ENCODE results near the gene UHRF1.
"Not testable (repeated sequence)": the region's sequence is repeated elsewhere in the genome, so short reads cannot be mapped to it uniquely, and the experiment has no call there.

UHRF1 gene

DNA sequence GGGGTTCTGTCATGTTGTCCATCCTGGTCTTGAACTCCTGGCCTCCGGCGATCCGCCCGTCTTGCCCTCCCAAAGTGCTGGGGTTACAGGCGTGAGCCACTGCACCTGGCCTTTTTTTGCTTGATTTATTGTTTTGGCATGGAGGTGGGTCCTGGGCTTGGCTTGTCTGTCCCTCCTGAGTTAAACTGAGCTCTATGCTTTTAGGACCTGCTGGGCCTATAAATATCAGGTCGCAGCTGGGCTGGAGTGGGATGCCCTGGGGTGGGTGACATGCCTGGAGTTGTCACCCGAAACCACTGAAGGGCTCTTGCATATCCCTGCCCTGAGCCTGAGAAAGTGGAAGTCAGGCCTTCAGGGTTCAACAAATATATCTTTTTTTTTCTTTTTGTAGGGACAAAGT is 12.2 kb upstream of the UHRF1 start:
- no peak for DNase-seq (ENCODE audit: low read depth in 3 of 3, low spot score in 1 of 3)

DNA sequence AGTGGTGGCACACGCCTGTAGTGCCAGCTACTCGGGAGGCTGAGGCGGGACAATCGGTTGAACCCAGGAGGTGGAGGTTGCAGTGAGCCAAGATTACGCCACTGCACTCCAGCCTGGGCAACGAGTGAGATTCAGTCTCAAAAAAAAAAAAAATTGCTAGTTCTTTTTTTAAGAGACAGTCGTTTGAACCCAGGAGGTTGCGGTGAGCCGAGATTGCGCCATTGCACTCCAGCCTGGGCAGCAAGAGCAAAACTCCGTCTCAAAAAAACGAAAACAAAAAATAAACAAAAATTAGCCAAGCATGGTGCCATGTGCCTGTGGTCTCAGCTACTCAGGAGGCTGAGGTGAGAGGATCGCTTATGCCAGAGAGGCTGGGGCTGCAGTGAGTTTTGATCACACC is 8.4 kb upstream of the UHRF1 start:
- DNase-seq (ENCODE audit: low read depth in 3 of 3, low spot score in 1 of 3) = not testable (repeated sequence)

DNA sequence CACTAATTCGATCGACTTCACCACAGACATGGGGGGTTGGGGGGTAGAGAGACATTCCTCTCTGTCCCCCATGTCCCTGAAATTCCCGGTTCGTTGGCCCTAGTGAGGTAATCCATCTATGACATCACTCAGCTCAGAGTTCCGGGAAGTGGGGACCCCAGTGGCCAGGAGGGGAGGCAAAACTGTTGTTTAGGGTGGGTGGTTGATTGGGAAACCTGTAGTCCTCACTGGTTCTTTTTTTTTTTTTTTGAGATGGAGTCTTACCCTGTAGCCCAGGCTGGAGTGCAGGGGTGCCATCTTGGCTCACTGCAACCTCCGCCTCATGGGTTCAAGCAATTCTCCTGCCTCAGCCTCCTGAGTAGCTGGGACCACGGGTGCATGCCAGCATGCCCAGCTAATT is 6.5 kb upstream of the UHRF1 start, which contains the start of gene ARRDC5:
ARRDC5 (minus strand) TSS at position 101 of the 400 bp plus-strand sequence; CDS start at position 30, 71 bp downstream.
- no peak for DNase-seq (ENCODE audit: low read depth in 3 of 3, low spot score in 1 of 3)

DNA sequence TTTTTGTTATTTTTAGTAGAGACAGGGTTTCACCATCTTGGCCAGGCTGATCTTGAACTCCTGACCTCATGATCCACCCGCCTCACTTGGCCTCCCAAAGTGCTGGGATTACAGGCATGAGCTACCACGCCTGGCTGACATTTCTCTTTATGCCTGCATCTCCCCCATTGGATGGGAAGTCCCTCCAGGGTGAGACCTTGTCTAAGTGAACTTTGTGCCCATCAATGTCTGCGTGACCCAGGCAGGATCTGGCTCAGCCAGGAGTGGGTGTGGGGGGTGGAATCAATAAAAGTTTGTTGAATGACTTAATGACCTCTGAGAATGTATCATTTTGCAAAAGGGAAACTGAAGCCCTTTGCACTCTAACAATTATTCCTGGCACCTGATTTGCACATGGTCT is 4.8 kb upstream of the UHRF1 start:
- no peak for DNase-seq (ENCODE audit: low read depth in 3 of 3, low spot score in 1 of 3)

DNA sequence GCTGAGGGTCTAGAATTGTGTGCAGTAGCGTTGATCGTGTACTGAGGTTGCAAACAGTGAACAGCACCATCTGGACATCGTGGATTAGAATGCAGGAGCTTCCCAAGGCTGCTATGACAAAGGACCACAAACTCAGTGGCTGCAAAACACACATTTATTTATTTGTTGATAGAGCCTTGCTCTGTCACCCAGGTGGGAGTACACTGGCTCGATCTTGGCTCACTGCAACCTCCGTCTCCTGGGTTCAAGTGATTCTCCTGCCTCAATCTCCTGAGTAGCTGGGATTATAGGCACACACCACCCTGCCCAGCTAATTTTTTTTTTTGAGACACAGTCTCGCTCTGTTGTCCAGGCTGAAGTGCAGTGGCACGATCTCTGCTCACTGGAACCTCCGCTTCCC is 2.3 kb upstream of the UHRF1 start:
- DNase-seq (ENCODE audit: low read depth in 3 of 3, low spot score in 1 of 3) = no peak

DNA sequence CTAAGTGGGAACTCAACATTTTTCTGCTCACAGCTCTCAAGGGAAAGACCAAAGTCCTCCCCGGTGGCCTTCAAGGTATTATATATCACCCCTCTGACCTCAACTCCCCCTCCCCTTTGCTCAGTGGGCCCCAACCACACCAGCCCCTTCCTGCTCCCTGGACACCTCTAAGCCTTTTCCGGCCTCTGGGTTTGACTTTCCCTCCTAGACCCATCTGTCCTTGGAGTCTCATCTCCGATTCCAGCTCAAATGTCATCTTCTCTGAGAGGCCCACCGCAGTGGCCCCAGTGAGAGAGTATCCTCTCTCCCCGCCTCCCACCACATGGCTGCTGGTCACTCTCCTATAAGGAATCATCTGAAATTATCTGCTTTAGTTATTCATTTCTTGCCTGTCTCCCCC is 941 bp upstream of the UHRF1 start:
- DNase-seq (ENCODE audit: low read depth in 3 of 3, low spot score in 1 of 3) = no peak

DNA sequence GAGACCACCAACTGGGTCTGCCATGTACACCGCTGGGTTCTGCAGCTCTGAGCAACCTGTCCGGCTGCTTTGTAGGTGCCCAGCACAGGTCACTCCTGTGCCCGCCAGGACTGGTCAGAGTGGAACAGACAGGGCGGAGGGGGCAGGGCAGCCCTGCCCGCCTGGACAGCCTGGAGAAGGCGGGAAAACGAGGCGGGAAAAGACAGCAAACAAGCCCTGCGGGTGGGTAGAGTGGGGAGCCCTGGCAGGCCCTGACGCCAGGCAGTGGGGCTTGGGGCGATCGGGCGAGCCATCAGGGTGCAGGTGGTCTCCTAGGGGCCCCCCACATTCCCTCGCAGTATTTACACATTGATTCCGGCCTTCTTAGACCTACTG is 533 bp upstream of the UHRF1 start:
- no peak for DNase-seq (ENCODE audit: low read depth in 3 of 3, low spot score in 1 of 3)

DNA sequence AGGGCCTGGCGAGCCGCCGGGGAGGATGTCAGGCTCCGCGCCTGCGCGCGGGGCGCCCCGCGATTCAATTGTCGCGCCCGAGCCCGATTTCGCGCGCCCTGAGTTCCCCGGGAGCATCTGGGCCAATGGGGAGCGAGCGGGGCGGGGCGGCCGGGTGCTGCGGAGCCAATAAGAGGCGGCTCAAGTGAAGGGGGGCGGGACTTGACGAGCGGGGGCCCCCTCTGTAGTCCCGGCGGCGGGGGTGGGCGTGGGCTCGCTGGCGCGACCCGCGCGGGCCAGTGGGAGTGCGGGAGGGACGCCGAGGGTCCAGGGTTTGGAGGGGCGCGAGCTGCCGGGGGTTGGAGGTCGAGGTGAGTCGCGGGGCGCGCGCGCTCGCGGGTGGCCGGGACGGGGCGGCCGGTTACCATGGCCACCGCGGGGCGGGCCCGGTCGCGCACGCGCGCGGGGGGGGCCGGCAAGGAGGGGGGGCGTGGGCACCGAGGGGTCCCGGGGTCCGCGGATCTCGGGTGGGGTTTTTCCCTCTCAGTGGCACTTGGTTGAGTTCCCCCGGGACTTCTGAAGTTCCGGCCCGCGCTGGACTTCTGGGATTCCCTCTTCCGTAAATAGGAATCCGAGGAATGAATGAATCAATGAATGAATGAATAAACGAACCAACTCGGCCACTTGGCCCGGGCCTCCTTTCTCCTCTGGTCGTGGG is 744 bp downstream of the UHRF1 start:
- peak; percentile 82 to 89 (median 82) for DNase-seq (ENCODE audit: low read depth in 3 of 3, low spot score in 1 of 3)

DNA sequence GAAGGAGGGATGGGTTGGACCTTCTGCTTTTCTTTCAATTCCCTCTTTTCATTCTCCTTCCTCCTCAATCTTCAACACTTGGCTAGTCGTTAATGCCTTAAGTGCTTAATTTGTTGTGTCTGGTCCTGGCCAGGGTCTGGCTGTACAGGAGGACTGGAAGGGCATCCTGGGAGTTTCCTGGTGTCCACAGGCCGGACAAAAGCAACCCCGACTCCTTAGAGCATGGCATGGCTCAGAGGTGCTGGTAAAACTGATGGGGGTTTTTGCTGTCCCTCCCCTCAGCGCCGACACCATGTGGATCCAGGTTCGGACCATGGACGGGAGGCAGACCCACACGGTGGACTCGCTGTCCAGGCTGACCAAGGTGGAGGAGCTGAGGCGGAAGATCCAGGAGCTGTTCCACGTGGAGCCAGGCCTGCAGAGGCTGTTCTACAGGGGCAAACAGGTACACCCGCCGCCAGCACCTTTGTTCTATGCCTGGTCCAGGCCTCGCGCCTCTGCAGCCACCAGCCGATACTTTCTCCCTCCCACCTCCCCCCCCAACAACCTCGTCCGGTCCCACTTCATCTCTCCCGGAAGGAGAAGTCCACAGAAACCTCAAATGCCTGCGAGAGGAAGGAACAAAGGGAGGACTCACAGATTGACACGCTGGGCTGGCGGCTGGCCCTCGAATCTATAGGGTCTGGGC is 1.4 kb downstream of the UHRF1 start:
- DNase-seq (ENCODE audit: low read depth in 3 of 3, low spot score in 1 of 3) = no peak

DNA sequence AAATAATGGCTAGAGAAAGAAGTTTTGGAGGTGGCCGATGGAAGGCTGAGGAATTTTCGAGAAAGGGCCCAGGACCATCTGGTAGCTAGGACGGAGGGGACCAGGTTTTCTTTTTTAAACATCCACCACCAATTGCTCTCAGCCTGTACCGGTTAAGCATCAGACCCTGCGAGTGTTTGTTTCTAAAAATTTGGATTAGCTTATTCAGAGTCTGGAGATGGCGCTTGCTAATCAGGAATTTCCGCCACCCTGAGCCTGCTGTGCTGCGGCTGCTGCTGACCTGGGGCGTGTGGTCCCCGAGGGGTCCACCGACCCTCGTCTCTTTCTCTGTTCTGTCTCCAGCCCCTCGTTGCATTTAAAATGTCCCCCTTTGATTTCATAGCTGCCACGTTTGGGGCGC is 2.0 kb downstream of the UHRF1 start:
- DNase-seq (ENCODE audit: low read depth in 3 of 3, low spot score in 1 of 3) = no peak

DNA sequence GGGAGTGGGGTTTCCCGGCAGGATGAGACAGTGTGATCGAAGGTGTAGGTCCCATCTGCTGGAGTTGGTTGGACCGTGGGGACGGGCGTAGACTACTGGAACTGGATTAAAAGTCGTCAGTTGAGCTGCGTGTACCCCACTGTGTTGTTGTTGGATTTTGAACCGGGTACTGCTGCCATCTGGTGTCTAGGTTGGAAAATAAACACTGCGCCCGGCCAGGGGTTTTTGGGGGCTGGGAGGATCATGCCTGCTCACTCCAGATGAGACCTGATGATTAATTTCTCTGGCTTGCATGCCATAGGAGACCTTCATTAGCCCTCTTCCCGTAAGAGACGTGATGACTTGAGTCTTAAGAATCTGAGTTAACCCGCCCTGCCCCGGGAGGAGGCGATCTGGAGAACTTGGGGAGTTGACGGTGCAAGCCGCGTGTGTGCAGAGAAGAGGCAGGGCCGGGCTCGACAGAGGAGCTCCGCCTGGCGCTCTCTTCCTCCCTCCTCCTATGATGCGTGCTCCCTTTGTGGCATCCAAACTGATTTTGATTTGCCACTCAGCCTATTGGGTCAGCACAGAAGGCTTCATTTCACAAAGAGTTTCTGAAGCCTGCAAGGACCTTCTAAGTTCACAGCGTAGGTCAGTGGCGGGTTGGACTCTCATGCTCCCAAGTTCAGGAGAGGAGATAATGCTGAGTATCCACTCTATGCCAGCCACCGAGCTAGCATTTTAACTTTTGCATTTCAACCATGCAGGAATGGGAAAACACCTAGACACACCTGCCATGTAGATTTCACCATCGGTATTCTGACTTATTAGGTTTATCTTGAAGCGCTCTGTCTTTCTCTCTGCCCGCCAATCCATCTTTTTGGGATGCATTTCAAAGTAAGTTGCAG is 2.7 kb downstream of the UHRF1 start:
- peak; percentile 17 to 53 (median 34) for DNase-seq (ENCODE audit: low read depth in 3 of 3, low spot score in 1 of 3)

DNA sequence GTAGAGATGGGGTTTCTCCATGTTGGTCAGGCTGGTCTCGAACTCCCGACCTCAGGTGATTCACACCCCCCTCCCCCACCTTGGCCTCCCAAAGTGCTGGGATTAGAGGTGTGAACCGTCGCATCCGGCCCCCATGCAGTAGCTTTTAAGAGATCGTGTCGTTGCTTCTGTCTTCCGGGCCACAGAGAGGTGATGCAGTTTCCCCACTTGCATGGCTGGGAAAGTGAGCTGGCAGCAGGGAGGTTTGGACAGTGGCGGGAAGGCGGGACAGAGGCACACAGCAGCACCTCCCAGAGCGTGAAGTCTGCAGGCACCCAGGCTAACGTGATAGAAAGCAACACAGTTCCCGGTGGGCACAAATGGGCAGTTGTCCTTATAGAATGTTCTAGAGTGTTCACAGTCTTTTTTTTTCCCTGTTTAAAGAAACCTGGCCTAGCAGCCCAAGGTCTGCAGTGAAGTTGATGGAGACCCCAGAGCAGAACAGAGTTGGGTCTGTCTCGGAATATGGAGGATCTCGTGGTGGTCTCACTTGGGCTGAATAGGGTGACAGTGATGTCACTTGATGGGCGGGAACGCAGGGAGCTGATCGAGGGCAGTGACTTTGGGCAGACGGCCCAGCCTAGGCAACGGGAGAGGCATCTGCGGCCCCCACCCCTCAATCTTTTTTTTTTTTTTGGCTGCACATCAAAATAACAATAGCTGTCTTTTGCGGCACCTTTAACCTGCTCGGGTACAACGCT is 4.9 kb downstream of the UHRF1 start:
- DNase-seq (ENCODE audit: low read depth in 3 of 3, low spot score in 1 of 3) = no peak

DNA sequence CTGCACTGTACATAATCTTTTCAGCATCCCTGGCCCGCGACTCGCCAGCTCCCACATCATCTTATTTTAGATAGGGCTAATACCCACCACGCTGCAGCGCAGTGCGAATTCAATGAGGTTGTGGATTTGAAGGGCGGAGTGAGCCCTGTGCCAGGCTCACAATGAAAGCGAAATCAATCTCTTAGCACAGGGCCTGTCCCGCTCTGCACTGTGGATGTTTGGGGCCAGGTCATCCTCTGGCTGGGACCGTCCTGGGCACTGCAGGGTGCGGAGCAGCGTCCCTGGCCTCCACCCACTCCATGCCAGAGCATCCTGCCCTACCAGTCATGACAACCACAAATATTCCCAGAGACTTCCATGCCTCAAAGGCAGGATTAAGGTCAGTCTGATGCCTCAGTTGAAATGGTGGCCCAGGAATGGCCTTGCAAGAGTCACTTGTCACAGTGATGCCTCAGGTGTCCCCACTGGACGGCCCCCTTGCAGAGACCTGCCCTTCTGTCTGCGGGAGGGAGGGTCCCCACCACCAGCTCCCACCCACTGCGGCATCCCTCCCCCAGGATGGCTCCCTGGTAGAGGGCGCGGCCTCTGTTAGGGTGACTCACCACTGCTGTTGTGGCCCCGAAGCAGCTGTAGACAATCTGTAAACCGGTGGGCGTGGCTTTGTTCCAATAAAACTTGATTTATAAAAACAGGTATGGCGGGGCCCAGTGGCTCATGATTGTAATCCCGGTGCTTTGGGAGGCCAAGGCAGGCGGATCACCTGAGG is 5.6 kb downstream of the UHRF1 start:
- peak; percentile 44 to 46 (median 46) for DNase-seq (ENCODE audit: low read depth in 3 of 3, low spot score in 1 of 3)

DNA sequence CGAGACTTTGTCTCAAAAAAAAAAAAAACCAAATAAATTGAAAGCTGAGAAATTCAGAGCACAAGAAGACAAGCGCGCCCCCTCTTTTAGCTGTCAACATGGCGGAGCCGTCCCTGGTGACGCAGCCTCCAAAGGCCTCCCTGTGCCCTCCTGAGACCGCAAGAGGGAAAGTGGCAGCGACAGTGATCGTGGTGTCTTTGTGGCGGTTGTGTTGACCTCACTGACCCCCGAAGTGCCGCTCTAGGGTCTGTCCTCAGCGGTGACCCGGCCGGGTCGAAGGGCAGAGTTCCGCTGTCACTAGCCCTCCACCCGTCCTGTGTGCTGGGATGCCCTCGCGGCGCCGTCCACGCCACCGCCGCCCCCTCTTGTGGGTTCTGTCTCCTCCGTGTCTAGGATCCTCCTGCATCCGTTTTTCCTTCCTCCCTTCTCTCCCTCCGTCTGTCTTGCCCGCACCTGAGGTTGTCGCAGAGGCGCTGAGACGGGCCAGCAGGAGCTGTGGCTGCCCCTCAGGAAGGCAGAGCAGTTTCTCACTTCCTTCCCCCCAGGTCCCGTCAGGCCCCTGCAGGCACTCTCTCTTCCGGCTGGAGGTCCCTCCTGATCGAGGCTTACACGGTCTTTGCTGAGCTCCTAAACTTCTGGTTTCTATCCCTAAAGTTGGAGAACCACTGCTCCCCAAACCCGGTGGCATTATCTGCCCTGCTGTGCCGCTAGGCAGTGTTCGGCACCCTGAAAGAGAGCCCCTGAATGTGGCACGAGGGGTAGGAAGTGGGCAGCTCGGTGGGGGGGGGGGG is 7.2 kb downstream of the UHRF1 start:
- DNase-seq (ENCODE audit: low read depth in 3 of 3, low spot score in 1 of 3) = no peak

DNA sequence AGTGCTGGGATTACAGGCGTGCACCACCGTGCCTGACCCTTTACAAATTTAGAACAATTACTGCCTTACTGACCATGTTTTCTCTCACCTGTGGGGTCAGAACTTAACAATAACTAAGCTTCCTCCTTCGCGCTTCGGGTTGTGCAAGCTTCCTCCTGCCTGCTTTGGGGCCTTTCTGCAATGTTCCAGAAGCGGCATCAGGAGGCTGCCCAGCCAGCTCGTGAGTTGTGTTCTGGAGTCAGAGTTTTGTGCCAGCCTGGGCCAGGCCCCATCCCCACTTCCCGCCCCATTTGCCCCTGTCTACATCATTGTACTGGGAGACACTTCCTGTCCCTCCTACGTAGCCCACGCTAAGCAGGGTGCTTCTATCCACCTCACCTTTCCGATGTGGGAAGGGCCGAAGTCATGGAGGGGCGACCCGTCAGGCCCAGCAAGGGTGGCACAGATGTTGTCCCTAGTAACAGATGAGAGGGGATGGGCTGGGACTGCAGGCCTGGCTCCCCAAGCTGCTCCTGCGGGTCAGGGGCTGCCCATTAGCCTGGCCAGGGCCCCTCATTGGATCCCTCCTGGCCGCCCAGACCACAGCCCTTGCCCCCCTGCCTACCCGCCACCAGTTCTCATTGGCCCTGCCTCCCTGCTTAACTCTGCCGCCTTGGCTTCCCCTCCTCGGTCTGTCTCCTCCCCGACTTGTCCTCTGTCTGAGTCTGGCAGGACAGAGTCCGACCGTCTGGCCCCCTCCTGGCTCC is 13.4 kb downstream of the UHRF1 start:
- DNase-seq (ENCODE audit: low read depth in 3 of 3, low spot score in 1 of 3) = no peak

DNA sequence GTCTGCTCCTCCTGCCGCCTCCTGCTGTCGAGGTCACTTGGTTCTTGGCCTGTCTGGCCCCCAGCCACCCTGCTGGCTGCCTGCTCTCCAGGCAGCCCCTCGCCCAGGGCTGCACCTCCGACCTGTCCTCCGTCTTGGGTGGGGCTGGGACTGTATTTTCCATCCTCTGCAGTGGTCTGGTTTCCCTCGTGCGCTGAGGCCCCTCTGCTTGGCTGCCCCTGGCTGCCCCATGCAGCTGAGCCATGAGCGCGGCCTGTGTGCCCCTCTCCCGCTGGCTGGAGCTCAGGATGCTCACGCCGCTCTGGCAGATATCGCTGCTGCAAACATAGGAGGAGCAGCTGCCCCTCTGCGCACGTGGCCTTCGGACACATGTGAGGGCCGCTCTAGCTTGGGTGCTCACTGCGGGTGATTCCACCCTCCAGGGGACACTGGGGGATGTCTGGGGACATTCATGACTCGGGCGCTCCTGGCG is 14.0 kb downstream of the UHRF1 start:
- DNase-seq (ENCODE audit: low read depth in 3 of 3, low spot score in 1 of 3) = no peak

DNA sequence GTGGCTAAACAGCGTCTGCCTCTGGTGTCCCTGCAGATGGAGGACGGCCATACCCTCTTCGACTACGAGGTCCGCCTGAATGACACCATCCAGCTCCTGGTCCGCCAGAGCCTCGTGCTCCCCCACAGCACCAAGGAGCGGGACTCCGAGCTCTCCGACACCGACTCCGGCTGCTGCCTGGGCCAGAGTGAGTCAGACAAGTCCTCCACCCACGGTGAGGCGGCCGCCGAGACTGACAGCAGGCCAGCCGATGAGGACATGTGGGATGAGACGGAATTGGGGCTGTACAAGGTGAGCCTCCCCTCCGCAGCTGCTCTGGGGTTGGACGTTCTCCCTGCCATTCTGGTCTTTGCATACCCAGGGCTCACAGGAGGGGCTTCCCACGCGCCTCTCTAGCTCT is 19.9 kb downstream of the UHRF1 start:
- DNase-seq (ENCODE audit: low read depth in 3 of 3, low spot score in 1 of 3) = no peak

DNA sequence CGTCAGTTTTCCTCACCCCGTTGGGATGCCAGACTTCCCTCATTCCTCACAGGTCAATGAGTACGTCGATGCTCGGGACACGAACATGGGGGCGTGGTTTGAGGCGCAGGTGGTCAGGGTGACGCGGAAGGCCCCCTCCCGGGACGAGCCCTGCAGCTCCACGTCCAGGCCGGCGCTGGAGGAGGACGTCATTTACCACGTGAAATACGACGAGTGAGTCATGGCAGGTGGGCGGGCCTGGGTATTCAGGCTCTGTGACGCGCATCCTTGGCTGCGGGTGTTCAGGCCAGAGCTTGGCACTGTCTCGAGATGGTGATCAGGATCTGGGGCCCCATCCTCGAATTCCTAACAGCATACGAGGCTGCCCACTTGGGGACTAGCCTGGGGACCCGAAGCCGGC is 21.4 kb downstream of the UHRF1 start:
- no peak for DNase-seq (ENCODE audit: low read depth in 3 of 3, low spot score in 1 of 3)

DNA sequence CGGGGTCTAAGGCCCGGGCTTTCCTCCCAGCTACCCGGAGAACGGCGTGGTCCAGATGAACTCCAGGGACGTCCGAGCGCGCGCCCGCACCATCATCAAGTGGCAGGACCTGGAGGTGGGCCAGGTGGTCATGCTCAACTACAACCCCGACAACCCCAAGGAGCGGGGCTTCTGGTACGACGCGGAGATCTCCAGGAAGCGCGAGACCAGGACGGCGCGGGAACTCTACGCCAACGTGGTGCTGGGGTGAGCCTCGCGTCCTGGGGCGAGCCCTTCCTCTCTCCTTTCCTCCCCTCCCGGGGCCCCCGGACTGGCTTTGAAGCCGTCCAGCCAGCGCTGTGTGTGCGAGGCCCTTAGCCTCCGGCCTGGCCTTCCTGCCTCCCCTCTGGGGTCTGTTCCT is 23.4 kb downstream of the UHRF1 start:
- no peak for DNase-seq (ENCODE audit: low read depth in 3 of 3, low spot score in 1 of 3)
